ENCODE results near the gene B4GALNT1.
"Not testable (repeated sequence)": the region's sequence is repeated elsewhere in the genome, so short reads cannot be mapped to it uniquely, and the experiment has no call there.

B4GALNT1 gene

GRCh38 chr12:57637364-57637763, 4.4 kb upstream of the B4GALNT1 start:
- DNase-seq (ENCODE audit: low read depth), result no peak

GRCh38 chr12:57636731-57637130, 3.7 kb upstream of the B4GALNT1 start:
- not testable (repeated sequence) for DNase-seq (ENCODE audit: low read depth)

- DNase-seq (ENCODE audit: low read depth), result no peak
Measured at GRCh38 chr12:57632073-57632957, 686 bp downstream of the B4GALNT1 start.

- no peak for DNase-seq (ENCODE audit: low read depth)
Measured at GRCh38 chr12:57631566-57632072, 1.4 kb downstream of the B4GALNT1 start.

- DNase-seq (ENCODE audit: low read depth), result no peak
Measured at GRCh38 chr12:57630891-57631433, 2.0 kb downstream of the B4GALNT1 start.

GRCh38 chr12:57629897-57630471, 3.0 kb downstream of the B4GALNT1 start:
- DNase-seq (ENCODE audit: low read depth), result no peak

GRCh38 chr12:57628280-57629191, 4.5 kb downstream of the B4GALNT1 start:
- DNase-seq (ENCODE audit: low read depth), result no peak

GRCh38 chr12:57627501-57628279, 5.3 kb downstream of the B4GALNT1 start:
- DNase-seq (ENCODE audit: low read depth), result no peak

GRCh38 chr12:57626921-57627445, 6.0 kb downstream of the B4GALNT1 start:
- no peak for DNase-seq (ENCODE audit: low read depth)

GRCh38 chr12:57626111-57626920, 6.7 kb downstream of the B4GALNT1 start:
- no peak for DNase-seq (ENCODE audit: low read depth)

- no peak for DNase-seq (ENCODE audit: low read depth)
Measured at GRCh38 chr12:57625261-57626032, 7.6 kb downstream of the B4GALNT1 start.

- DNase-seq (ENCODE audit: low read depth), result no peak
Measured at GRCh38 chr12:57624441-57625220, 8.4 kb downstream of the B4GALNT1 start.

- no peak for DNase-seq (ENCODE audit: low read depth)
Measured at GRCh38 chr12:57623811-57624390, 9.1 kb downstream of the B4GALNT1 start.

GRCh38 chr12:57623385-57623784, 9.6 kb downstream of the B4GALNT1 start:
- no peak for DNase-seq (ENCODE audit: low read depth)

GRCh38 chr12:57622293-57623245, 10.4 kb downstream of the B4GALNT1 start:
- DNase-seq (ENCODE audit: low read depth), result no peak

- DNase-seq (ENCODE audit: low read depth), result no peak
Measured at GRCh38 chr12:57621497-57622292, 11.3 kb downstream of the B4GALNT1 start.

Data from GM04504 (cell line).